GM21367 (cell line): ENCODE data around the gene COBL.

Experiments used
- ATAC-seq: cut with Tn5 transposase; IDR thresholded peaks from one replicate; pipeline ENCODE4 v1.9.1; 2021; ENCODE audit not compliant: unreplicated experiment

The COBL gene

DNA sequence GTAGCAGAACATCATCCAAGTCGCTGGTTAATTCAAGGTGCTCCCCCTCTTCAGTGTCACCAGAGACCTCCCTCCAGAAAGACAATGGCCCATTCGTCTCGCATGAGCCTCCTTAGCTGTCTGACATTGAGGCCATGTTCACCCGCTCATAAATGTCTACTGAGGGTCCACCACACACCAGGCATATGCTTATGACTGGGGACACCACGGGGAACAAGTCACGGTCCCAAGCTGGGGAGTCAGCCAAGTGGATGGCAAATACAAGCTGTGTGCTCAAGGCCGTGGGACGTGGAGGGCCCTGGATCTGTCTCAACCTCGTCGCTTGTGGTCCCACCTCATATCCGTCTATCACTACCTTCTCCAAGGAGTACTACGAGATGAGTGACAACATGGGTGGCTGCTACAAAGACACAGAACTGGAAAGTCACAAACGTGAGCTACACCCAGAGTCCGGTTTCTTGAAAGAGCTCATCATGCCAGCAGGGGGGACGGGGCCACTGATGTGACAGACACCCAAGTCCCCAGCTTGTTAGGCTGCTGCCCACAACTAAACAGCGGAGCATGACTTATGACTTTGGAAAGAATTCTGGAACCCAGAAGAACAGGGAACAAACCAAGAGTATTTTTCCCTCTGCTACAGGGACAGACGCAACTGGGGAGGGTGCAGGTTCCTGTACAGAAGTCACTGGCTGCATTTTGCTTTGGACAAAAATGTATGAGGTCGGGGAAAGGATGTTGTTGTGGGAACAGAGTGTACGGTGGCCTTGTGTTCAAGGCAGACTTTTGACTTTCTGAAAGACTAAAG is 189.6 kb downstream of the COBL start:
- ATAC-seq = no peak

DNA sequence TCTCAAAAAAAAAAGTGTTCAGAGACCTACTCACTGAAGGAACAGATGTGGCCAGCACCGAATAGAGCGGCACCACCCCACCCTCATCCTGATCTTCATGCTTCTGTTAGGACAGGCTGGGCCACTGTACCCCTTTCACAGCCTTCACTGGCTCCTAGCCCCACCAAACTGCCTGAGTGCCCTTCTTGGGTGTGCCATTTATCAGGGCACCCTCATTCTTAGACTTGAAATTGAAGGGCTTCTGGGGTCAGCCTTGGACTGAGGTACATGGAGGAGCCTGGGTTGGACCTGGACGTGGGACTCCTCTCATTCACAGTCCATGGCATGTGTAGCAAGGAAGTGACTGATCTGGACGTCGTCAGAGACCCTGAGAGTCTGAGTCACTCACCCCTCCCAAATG is 190.3 kb downstream of the COBL start:
- no peak for ATAC-seq

DNA sequence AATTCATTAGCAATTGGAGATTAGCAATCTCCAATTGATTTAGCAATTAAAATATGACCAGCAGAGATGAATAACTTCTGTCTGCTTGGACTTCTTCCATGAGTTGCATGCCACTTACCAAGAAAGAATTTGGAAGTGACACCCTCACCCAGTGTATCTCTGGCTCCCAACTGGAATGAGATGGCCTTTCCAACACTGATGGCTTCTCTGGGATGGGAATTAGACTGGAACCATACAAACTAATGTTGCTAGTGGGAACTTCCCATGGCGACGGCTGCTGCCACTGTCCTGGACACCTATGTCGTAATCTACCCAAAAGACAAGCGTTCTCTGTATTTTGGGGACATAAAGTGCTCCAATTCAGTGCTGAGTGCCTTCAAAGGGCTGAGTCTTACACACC is 192.3 kb downstream of the COBL start:
- no peak for ATAC-seq

DNA sequence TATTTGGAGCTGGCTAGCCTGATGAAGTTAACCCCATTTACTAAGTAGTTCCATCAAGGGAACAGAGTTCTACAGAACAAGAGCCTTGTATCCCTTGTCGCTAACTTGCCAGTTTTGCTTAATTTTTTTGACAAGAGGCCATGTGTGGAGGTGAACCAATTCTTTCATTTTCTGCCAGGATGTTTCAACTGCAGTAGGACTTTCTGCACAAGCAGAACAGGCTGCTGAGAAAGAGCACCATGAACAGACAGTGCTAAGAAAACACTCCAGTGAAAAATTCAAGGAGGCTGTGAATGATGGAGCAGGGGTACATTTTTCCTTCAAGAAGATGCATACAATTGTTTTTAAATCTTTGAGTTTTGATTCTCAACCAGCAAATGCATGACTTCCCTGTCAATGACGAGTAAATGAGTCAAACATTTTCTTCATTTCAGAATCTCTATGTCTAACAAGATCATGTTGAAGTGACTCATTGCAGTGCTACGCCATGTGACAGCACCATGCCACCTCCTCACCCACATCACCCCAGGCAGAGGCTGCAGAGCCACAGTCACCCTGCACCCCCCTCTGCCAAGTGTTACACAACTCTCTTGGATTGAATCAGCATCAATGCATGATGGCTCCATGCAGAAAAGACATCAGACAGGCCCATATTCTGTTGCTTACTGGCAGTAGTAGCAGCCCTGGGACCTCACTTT is 193.1 kb downstream of the COBL start:
- ATAC-seq = no peak

DNA sequence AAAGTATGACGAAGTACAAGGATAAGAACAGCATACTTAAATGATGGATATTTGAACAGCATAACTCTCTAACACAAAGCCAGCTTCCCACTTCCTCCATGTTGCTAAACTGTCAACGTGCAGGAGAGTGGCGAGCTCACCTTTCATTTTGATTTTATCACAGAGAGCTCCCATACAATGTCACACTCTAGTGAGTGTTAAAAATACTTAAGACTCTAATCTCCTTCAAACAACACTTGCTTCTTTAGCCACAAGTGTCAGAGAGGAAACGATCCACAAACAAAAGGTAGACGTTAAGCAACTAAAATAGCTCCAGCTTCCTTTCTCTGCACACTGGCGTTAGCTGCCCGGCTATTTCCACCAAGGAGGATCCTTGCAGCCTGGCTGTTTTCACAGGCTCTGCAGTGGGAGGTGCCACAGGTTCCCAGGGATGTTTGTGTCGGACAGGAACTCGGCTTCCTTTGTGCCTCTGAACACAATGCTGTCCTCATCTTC is 194.6 kb downstream of the COBL start:
- ATAC-seq = no peak

DNA sequence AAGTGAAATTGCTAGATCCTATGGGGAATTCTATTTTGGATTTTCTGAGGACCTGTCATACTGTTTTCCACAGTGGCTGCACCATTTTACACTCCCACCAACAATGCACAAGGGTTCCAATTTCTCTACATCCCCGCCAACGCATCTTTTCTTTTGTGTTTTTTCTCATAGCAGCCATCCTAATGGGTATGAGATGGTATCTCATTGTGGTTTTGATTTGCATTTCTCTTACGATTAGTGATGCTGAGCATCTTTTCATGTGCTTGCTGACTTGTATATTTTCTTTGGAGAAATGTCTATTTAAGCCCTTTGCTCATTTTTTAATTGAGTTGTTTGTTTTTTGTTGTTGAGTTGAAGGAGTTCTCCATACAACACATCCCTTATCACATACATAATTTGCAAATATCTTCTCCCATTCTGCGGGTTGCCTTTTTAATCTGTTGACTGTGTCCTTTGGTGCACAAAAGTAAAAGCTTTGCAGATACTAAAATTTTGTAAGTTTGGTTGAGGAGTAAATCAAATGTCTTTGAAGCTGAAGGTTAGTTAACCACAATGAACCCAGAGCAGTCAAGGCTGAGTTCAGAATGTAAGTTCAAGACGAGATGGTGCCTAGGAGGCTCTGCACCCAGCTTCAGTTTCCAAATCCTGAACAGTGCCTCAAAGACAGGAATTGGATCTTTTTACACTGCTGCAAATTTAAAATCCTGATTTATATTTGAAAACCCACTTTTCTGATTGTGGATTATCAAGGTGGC is 195.4 kb downstream of the COBL start:
- ATAC-seq = no peak

DNA sequence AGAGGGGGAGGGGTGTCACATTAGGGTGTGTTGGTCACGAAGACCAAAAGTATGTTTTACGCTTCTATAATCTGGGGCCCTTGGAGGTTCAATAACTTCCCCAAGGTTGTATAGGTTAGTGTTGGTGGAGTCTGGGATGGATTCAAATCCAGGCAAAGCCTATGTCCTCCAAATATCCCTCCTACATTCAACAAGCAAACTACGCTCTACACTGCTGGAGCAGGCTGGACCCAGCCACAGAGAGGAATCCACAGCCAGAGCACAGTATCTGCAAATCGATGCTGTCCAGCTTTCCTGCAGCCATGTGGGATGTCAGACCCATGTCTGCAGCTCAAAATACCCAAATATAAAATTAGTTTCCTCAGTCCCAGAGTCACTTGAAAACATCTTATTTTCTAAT is 198.0 kb downstream of the COBL start:
- ATAC-seq = no peak

DNA sequence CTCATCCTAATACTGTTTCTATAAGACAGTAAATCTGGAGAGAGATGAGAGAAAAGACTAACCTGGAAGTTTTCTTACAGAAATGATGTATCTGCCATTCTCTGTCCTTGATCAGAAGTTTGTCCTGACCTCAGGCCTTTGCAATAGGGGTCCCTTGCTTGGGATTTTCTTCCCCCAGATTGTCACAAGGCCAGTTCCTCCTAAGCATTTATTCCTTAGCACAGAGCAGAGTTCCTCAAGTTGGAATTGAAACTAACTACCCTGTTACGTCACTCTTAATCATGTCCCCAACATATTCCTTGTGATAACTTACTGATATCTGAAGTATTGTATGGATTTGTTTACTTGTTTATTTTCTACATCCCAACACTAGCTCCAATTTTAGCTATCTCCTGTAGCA is 202.1 kb downstream of the COBL start:
- no peak for ATAC-seq

DNA sequence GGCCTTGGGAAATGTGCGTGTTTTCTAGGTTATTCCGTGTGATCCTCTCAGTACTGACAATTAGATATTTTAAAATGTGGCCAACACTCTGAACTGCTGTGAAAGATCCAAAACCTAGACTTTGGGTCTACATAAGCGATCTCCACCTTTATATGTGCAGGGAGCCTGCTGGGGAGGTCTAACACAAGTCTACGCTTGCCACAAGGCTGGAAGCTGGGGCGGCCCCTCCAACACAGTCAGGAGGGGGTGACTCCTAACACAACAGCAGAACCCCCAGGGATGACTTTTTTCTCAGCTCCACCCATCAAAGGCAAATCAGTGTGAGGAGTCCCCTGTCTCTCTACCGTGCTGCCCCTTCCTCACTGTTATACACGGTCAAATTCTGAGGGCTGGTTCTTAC is 202.6 kb downstream of the COBL start:
- ATAC-seq = no peak

DNA sequence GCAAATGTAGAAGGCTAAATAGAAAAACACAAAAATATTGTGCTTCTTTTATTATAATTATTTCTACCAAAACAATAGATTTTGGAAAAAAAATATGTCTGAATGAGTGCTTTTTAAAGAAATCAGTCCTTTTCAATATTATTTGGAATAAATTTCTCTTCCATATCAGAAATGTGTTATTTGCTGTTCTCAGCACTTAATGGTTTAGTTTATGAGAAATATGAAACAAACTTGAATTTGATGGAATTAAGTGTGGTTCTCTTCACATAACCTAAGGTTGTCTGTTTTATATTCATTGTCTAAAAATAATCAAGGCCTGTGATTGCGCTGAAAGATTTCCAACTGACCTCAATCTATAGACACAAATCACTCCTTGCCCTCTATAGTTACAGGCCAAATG is 203.0 kb downstream of the COBL start:
- ATAC-seq = no peak

DNA sequence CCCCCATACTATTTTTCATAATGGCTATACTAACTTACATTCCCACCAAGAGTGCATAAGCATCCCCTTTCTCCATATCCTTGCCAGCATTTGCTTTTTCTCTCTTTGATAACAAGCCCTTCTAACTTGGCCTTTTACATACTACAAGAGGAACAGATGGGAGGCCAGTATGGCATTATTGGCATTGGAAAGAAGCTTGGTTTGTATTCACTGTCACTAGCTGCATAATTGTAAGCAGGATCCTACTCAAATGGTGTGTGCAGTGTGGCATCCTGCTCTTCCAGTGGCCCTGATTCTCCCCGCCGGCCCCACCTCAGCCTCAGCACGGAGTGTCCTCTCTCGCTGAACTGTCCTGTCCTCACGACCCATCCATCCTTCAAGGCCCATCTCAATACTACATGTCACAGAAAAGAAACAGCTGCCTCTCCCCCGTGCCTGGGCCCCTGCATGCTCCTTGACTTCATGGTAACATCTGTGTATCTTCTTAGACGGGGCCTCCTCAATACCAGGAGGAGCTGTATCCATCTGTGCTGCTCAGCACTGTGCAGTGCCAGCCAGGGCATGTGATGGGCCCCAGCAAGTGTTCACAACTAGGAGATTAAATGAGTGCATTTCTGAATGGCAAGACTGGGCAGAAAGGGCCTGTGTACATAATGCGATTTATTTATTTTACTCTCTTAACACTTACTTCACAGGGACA is 205.2 kb downstream of the COBL start:
- ATAC-seq = no peak

DNA sequence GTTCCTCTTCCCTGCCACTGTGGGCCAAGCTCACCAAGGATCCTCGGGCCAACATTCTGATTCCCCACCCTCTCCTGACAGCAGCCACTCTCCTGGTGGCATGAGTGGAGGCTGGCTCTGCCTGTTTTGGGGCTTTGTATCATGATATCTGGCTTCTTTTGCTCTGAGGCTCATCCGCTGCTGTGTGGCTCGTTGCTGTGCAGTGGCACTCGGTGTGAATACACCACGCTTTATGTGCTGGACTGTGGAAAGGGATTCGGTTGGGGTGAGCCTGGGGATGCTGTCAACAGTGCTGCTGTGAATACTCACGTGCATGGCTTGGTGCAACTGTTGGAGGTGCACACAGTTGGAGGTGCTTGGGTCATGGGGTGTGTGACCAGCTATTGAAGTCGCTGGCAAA is 208.5 kb downstream of the COBL start:
- ATAC-seq = no peak

DNA sequence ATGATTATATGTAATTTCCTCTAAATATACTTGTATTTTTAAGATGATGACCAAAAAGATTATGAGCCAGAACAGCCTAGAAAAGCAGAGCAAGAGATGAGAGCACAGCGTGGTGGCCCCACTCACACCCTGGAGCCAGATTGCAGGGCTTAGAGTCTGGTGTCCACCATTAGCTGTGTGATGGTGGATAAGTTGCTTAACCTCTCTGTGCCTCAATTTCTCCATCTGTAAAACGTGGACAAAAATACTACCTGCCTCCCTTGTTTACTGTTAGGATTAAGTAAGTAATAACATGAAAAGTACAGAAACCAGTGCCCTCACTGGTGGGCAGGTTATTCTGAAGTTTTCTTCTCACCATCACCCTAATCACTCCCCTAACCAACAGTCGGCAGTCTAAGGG is 212.3 kb downstream of the COBL start:
- no peak for ATAC-seq

DNA sequence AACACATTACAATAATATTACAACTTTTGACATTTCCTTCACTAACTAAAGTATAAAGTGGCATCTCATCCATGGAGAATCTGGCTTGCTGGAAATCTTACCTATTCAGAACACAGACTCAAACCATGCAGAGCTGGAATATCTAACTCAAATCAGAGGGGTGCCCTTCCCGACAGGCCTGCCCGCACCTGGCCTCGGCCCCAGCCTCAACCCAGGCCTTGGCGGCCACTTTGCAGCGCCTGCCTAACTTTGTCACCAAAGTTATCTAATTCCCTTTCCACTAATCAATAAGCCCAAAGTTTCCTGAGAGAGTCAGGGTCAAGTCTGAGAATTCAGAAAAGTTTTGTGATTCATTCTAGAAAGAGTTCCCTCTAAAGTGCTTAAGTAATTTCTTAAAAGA is 212.9 kb downstream of the COBL start:
- ATAC-seq = no peak

DNA sequence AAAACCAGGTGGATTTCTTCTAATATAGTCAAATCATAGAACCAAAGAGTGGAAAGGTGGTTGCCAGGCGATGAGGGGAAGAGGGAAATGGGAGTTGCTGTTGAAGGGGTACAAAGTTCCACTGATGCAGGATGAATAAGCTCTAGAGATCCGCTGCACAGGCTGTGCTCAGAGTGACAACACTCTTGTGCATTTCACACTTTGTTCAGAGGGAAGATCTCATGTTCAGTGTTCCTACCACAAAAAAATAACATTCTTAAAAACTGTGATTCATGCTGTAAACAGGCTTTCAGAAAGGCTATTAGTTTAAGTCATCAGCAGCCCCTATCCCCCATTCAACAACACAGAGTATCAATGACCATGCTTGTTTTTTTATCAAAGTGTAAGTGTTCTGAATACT is 213.8 kb downstream of the COBL start:
- no peak for ATAC-seq

DNA sequence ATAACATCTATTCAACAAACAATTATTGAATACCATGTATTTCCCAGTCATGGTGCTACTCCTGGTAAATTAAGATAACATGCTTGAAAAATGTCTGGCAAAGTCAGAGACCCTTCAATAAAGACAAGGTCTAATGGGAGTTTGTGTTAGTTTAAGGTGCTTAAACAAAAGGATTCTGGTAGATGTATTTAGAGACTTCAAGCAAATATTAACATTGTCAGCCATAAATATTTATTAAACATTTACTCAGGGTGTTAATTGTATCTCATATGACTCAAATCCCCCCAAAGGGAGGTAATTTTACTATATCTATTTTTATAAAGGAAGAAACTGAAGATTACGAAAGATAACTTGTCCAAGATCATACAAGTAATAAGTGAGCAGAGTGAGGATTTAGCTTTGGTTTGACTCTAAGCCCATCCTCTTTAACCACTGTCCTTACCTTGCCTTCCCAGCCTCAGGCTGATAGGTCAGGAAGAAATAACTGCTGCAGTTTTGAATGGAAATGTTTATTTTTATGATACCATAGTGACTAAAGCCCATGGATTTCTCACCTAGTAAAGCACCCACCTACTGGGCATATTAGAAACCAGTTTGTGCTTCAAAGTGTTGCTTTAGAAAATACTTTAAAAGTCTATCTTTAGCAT is 215.4 kb downstream of the COBL start:
- no peak for ATAC-seq

DNA sequence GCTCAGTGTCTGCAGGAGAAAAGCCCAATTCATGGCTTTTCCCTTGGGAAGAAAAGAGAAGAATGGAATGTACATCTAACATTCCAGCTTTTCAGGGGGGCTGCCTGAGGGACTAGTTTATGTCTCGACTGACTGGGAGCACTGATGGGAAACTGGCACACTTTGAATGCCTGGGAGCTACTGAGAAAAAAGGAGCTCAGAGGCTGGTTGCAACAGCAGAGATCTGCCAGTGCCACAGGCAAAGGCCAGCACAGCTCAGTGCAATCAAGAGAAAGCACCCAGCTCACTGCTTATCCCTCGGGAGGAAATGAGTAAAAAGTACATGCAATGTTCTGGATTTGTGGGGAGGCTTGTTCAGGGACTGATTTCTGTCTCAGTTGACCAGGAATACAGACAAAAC is 226.2 kb downstream of the COBL start:
- ATAC-seq = no peak

DNA sequence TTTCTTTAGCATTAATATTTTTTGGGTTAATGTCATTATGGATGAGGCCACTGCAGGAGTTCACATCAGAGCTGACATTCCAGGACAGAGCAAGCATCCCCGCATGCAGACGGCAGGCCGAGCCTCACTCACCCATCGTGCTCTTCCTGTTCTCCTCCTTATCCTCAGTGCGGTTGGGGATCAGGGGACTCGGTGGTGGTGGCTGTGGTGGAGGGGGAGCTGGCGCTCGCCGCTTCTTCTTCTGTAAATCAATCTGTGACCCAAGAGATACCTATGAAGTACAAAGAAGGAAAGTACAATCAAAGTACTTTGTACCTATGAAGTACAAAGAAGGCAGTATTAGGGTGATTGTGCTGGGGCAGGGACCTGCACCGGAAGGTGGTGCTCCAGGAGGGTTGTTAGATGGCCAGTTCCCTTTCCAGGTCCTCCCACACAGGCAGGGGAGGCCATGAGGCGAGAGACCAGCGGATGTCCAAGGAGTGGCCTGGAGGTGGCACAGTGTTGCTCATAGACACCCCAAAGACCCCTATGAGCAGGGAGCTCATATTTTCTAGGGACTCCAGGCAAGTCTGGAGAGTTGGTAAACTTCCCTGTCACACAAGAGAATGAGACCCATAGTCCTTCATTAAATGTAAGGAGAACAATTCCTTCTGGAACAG is 231.4 kb downstream of the COBL start:
- no peak for ATAC-seq

DNA sequence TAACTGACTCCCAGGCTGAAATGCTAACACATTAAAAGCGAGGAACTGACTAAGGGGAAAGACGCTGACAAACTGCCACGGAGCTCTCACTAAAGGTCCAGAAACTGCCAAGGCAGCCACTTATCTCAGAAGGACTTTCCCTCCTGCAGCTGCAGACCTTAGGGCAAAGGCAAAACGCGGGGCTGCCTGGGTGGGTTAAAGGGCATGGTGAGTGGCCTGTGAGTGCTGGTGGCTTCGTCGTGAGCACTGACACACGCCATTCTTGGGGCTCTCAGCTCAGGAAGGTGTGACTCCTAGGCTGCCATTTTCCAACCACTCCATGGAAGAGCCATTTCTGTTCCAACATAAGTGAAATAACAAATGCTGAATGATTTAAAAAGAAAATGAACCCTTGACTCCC is 232.5 kb downstream of the COBL start:
- no peak for ATAC-seq

DNA sequence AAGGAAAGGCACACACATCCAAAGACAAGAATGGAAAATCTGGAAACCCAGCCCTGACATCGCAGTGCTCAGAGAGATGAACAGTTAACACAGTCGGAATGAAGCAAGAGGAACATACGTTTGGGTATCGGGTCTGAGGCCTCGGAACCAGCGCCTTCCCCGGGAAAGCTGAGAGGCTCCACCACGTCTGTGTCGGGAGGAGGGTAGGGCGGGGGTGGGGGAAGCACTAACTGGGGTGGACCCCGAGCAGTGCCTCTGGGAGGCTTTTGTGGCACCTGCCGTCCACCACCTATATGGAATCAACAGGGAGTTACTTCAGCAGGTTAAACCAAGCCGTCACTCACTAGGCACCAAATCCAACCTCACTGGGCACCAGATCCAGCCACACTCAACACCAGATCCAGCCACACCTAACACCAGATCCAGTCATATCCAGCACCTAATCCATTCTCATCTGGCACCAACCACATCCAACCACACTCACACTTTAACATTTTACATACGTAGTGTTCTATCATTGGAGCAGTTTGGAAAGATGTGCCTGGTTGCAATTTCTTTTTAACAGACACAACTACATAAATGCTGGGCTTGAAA is 233.6 kb downstream of the COBL start:
- ATAC-seq = no peak
